NAMALWA (cell line): ENCODE results near the gene CDC40.
"Not testable (repeated sequence)": the region's sequence is repeated elsewhere in the genome, so short reads cannot be mapped to it uniquely, and the experiment has no call there.

Source experiments
- DNase-seq: peaks from one replicate; pipeline ENCODE4 v3.0.0-alpha.2; 2015; ENCODE audit warnings: low spot score

The CDC40 gene

DNA sequence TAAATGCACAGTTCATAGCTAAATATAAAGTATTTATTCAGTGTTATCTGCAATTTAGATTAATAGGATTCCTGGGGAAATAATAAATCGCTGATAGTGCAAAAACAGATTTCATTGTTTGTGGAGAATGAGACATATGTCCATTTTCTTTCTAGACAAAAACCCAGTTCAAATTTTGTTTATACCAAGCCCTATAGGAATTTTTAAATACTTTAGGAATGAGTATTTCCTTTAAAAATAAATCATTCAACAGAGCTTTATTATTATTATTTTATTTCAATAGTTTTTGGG, 91.5 kb downstream of the CDC40 start:
- no peak for DNase-seq

DNA sequence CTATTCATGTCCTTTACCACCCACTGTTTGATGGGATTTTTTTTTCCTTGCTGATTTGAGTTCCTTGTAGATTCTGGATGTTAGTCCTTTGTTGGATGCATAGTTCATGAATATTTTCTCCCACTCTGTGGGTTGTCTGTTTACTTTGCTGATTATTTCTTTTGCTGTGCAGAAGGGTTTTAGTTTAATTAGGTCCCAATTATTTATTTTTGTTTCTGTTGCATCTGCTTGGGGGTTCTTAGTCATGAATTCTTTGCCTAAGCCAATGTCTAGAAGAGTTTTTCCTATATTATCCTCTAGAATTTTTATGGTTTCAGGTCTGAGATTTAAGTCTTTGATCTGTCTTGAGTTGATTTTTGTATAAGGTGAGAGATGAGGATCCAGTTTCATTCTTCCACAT, 92.6 kb downstream of the CDC40 start:
- DNase-seq: not testable (repeated sequence)

DNA sequence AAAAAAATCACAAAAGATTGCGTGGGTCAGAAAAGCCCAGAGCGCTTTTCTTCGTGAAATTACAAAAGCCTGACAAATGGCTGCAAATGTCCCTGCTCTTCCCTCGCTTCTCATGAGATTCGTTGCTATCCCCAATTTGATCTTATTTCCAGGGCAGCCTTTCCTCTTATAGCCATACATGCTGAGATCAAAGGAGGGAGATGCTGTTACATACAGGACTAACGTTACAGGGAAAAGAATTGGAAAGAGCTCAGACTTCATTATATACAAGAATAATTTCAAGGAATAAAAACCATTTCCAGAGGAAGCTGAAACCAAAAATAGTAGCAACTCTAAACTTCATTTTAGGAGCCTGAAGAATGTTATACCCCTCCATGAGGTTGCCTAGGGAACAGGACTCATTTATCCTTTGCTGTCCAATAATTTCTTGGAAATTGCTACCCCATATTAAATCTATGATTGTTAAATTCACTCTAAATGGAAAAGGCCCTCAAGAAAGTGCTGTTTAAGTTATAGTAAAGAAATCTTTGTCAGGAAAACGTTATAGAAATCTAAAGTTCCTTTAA, 97.0 kb downstream of the CDC40 start:
- no peak for DNase-seq
